ENCODE measurements around the gene RAB3GAP1. TPM values are rescaled to one million over a fixed set of nuclear protein-coding genes. Genes with fewer than 3 reads are reported as not detected.
A peak's percentile ranks its signal among the peaks of the same experiment; 100 is the strongest.

RAB3GAP1 gene
- total RNA-seq, 1 experiment from 2014 or later, result 84.6 TPM

GRCh38 chr2:135047300-135047699 lies 4.8 kb upstream of the RAB3GAP1 start, which contains the start of gene MAP3K19:
TSS of gene MAP3K19 (minus strand) at chr2:135047447. CDS start at chr2:135024647, 22,800 bp downstream.
- Histone ChIP-seq H2AFZ (ENCODE audit: low read length) (no peak within 1 kb of the TSS), H3K79me2 (ENCODE audit: low read length) (peaks cover 2% of the 10 kb centered on the region), H3K9me3 (ENCODE audit: low read length) (no peaks in the 10 kb centered on the region), H3K9ac (ENCODE audit: low read length) (no peak within 1 kb of the TSS), H3K36me3 (ENCODE audit: insufficient read depth, low read length) (no peaks in the 10 kb centered on the region), H3K4me1 (ENCODE audit: low read length) (peaks cover 3% of the 10 kb centered on the region), H3K27me3 (ENCODE audit: low read length) (no peaks in the 10 kb centered on the region), H4K20me1 (ENCODE audit: insufficient read depth, low read depth, low read length) (no peaks in the 10 kb centered on the region), H3K9me2 (replicated peaks; ENCODE audit: insufficient read depth, low read length) (no peaks in the 10 kb centered on the region), H3K4me2 (ENCODE audit: low read depth, low read length, poor library complexity, severe bottlenecking) (no peak within 1 kb of the TSS), H3K4me3 (ENCODE audit: low read length) (no peak within 1 kb of the TSS), H3K27ac (ENCODE audit: low read length) (no peak within 1 kb of the TSS)
- DNase-seq, result no peak

GRCh38 chr2:135048122-135048521 lies 4.0 kb upstream of the RAB3GAP1 start:
- Histone ChIP-seq H3K4me2 (ENCODE audit: low read depth, low read length, poor library complexity, severe bottlenecking) (no peak overlapping the region), H3K36me3 (ENCODE audit: insufficient read depth, low read length) (no peaks in the 10 kb centered on the region), H3K27me3 (ENCODE audit: low read length) (no peaks in the 10 kb centered on the region), H4K20me1 (ENCODE audit: insufficient read depth, low read depth, low read length) (peaks cover 2% of the 10 kb centered on the region; the same call in 1 of the 2 replicates), H2AFZ (ENCODE audit: low read length) (no peak overlapping the region), H3K4me3 (ENCODE audit: low read length) (no peak overlapping the region), H3K27ac (ENCODE audit: low read length) (no peak overlapping the region), H3K79me2 (ENCODE audit: low read length) (peaks cover 10% of the 10 kb centered on the region), H3K9ac (ENCODE audit: low read length) (no peak overlapping the region), H3K4me1 (ENCODE audit: low read length) (peaks cover 5% of the 10 kb centered on the region), H3K9me2 (replicated peaks; ENCODE audit: insufficient read depth, low read length) (no peaks in the 10 kb centered on the region), H3K9me3 (ENCODE audit: low read length) (no peaks in the 10 kb centered on the region)
- no peak for DNase-seq

DNA sequence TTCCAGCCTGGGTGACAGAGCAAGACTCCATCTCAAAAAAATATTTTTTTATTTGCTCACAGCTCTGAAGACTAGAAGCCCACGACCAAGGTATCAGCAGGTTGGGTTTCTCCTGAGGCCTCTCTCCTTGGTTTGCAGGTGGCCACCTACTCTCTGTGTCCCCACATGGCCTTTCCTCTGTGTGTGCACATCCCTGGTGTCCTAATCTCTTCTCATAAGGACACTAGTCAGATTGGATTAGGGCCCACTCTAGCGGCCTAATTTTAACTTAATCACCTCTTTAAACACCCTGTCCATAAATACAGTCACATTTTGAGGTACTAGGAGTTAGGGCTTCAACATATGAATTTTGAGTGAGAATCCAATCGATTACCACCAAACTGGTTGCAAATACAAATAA lies 2.0 kb upstream of the RAB3GAP1 start:
- Histone ChIP-seq H2AFZ (ENCODE audit: low read length) (peak overlapping the region; percentile 65; the same call in 1 of the 2 replicates), H3K9ac (ENCODE audit: low read length) (no peak overlapping the region), H3K27me3 (ENCODE audit: low read length) (no peaks in the 10 kb centered on the region), H3K36me3 (ENCODE audit: insufficient read depth, low read length) (peaks cover 13% of the 10 kb centered on the region), H3K27ac (ENCODE audit: low read length) (no peak overlapping the region), H3K4me2 (ENCODE audit: low read depth, low read length, poor library complexity, severe bottlenecking) (no peak overlapping the region), H3K79me2 (ENCODE audit: low read length) (peaks cover 30% of the 10 kb centered on the region), H3K4me3 (ENCODE audit: low read length) (no peak overlapping the region), H3K4me1 (ENCODE audit: low read length) (peaks cover 24% of the 10 kb centered on the region), H4K20me1 (ENCODE audit: insufficient read depth, low read depth, low read length) (peaks cover 6% of the 10 kb centered on the region; the same call in 1 of the 2 replicates), H3K9me3 (ENCODE audit: low read length) (no peaks in the 10 kb centered on the region), H3K9me2 (replicated peaks; ENCODE audit: insufficient read depth, low read length) (no peaks in the 10 kb centered on the region)
- DNase-seq, result no peak

DNA sequence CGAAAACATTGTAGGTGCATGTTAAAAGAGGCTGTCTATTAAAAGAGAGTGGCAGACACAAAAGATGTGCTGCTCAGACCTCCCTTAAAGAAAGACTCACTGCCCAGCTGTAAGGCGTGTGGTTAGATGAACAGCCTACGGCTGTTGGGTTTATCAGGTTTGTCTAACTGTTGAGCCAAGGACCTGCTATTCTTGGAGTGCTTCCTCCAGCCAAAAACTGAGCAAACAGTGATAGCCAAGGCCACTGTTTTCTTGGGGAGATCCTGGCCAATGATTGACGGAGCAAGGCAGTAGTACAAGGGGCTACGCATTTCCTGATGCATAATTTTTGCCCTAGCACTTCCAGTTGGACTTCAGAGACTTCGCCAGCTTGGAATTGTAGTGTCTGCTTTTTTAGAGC lies 1.4 kb upstream of the RAB3GAP1 start:
- H3K4me3 ChIP-seq (ENCODE audit: low read length), result no peak overlapping the region
- H3K9me3 ChIP-seq (ENCODE audit: low read length), result no peaks in the 10 kb centered on the region
- no peak overlapping the region for H3K9ac ChIP-seq (ENCODE audit: low read length)
- peaks cover 6% of the 10 kb centered on the region; the same call in 1 of the 2 replicates for H4K20me1 ChIP-seq (ENCODE audit: insufficient read depth, low read depth, low read length)
- H3K27ac ChIP-seq (ENCODE audit: low read length), result no peak overlapping the region
- H3K79me2 ChIP-seq (ENCODE audit: low read length), result peaks cover 35% of the 10 kb centered on the region
- H3K27me3 ChIP-seq (ENCODE audit: low read length), result no peaks in the 10 kb centered on the region
- DNase-seq, result no peak
- H3K4me1 ChIP-seq (ENCODE audit: low read length), result peaks cover 24% of the 10 kb centered on the region
- peak overlapping the region; percentile 65 for H2AFZ ChIP-seq (ENCODE audit: low read length)
- H3K4me2 ChIP-seq (ENCODE audit: low read depth, low read length, poor library complexity, severe bottlenecking), result no peak overlapping the region
- H3K36me3 ChIP-seq (ENCODE audit: insufficient read depth, low read length), result peaks cover 16% of the 10 kb centered on the region
- no peaks in the 10 kb centered on the region for H3K9me2 ChIP-seq (replicated peaks; ENCODE audit: insufficient read depth, low read length)

GRCh38 chr2:135052997-135053474 lies 944 bp downstream of the RAB3GAP1 start:
- Histone ChIP-seq H3K9me2 (replicated peaks; ENCODE audit: insufficient read depth, low read length) (no peaks in the 10 kb centered on the region), H3K27me3 (ENCODE audit: low read length) (no peaks in the 10 kb centered on the region), H3K9me3 (ENCODE audit: low read length) (no peaks in the 10 kb centered on the region), H4K20me1 (ENCODE audit: insufficient read depth, low read depth, low read length) (peaks cover 6% of the 10 kb centered on the region; the same call in 1 of the 2 replicates), H3K79me2 (ENCODE audit: low read length) (peaks cover 58% of the 10 kb centered on the region), H3K4me3 (ENCODE audit: low read length) (peak overlapping the region; percentile 85), H3K4me1 (ENCODE audit: low read length) (peaks cover 27% of the 10 kb centered on the region), H3K36me3 (ENCODE audit: insufficient read depth, low read length) (peaks cover 23% of the 10 kb centered on the region), H3K27ac (ENCODE audit: low read length) (peak overlapping the region; percentile 83; the same call in 1 of the 2 replicates), H3K4me2 (ENCODE audit: low read depth, low read length, poor library complexity, severe bottlenecking) (peak overlapping the region; percentile 92), H2AFZ (ENCODE audit: low read length) (no peak overlapping the region), H3K9ac (ENCODE audit: low read length) (peak overlapping the region; percentile 94)
- DNase-seq, result no peak

- Histone ChIP-seq H3K9me2 (replicated peaks; ENCODE audit: insufficient read depth, low read length) (no peaks in the 10 kb centered on the region), H3K9ac (ENCODE audit: low read length) (no peak overlapping the region), H3K36me3 (ENCODE audit: insufficient read depth, low read length) (peaks cover 40% of the 10 kb centered on the region), H3K27me3 (ENCODE audit: low read length) (no peaks in the 10 kb centered on the region), H3K27ac (ENCODE audit: low read length) (no peak overlapping the region), H3K4me1 (ENCODE audit: low read length) (peaks cover 27% of the 10 kb centered on the region), H3K4me2 (ENCODE audit: low read depth, low read length, poor library complexity, severe bottlenecking) (peak overlapping the region; percentile 92), H3K79me2 (ENCODE audit: low read length) (peaks cover 77% of the 10 kb centered on the region), H3K9me3 (ENCODE audit: low read length) (no peaks in the 10 kb centered on the region), H4K20me1 (ENCODE audit: insufficient read depth, low read depth, low read length) (peaks cover 6% of the 10 kb centered on the region; the same call in 1 of the 2 replicates), H3K4me3 (ENCODE audit: low read length) (no peak overlapping the region), H2AFZ (ENCODE audit: low read length) (no peak overlapping the region)
- DNase-seq, result no peak
These were observed 3.2 kb downstream of the RAB3GAP1 start for GRCh38 chr2:135055182-135055786.

GRCh38 chr2:135056790-135057189 lies 4.7 kb downstream of the RAB3GAP1 start:
- Histone ChIP-seq H2AFZ (ENCODE audit: low read length) (no peak overlapping the region), H4K20me1 (ENCODE audit: insufficient read depth, low read depth, low read length) (peaks cover 6% of the 10 kb centered on the region; the same call in 1 of the 2 replicates), H3K4me1 (ENCODE audit: low read length) (peaks cover 25% of the 10 kb centered on the region), H3K27me3 (ENCODE audit: low read length) (no peaks in the 10 kb centered on the region), H3K4me3 (ENCODE audit: low read length) (no peak overlapping the region), H3K9ac (ENCODE audit: low read length) (no peak overlapping the region), H3K36me3 (ENCODE audit: insufficient read depth, low read length) (peaks cover 55% of the 10 kb centered on the region), H3K79me2 (ENCODE audit: low read length) (peaks cover 92% of the 10 kb centered on the region), H3K9me2 (replicated peaks; ENCODE audit: insufficient read depth, low read length) (no peaks in the 10 kb centered on the region), H3K4me2 (ENCODE audit: low read depth, low read length, poor library complexity, severe bottlenecking) (no peak overlapping the region), H3K27ac (ENCODE audit: low read length) (peak overlapping the region; percentile 72), H3K9me3 (ENCODE audit: low read length) (no peaks in the 10 kb centered on the region)
- DNase-seq, result no peak

DNA sequence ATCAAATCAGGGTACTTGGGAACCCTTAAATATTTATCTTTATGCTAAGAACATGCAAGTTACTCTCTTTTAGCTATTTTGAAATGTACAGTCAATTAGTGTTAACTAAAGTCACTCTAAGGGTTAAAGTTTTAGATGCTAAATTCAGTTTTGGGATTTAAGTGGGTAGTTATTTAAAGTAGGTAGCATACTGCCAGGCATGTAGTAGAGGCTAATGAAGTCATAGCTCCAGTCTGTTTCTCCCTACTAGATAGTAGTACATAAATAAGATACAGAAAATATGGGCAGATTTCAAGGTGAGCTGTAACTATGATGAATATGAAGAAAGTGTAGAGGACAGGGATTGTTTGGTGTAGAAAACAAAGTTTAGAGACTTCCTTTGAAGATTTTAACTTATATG lies 7.5 kb downstream of the RAB3GAP1 start:
- Histone ChIP-seq H3K36me3 (ENCODE audit: insufficient read depth, low read length) (peaks cover 75% of the 10 kb centered on the region), H3K27me3 (ENCODE audit: low read length) (no peaks in the 10 kb centered on the region), H3K9me3 (ENCODE audit: low read length) (peaks cover 9% of the 10 kb centered on the region; the same call in 1 of the 2 replicates), H3K9ac (ENCODE audit: low read length) (no peak overlapping the region), H3K9me2 (replicated peaks; ENCODE audit: insufficient read depth, low read length) (no peaks in the 10 kb centered on the region), H3K4me3 (ENCODE audit: low read length) (no peak overlapping the region), H2AFZ (ENCODE audit: low read length) (no peak overlapping the region), H3K4me1 (ENCODE audit: low read length) (peaks cover 8% of the 10 kb centered on the region), H4K20me1 (ENCODE audit: insufficient read depth, low read depth, low read length) (no peaks in the 10 kb centered on the region), H3K27ac (ENCODE audit: low read length) (no peak overlapping the region), H3K79me2 (ENCODE audit: low read length) (peaks cover 95% of the 10 kb centered on the region), H3K4me2 (ENCODE audit: low read depth, low read length, poor library complexity, severe bottlenecking) (no peak overlapping the region)
- DNase-seq, result no peak
